Activated gamma-delta T cell treated with anti-CD3 and anti-CD28 coated beads, Interleukin-2, amount 50 U/mL, for 16 hours (primary cell): ENCODE measurements around the gene ADAM29.
"Not testable (repeated sequence)": the region's sequence is repeated elsewhere in the genome, so short reads cannot be mapped to it uniquely, and the experiment has no call there.

Experiments used
- DNase-seq: peaks from one replicate; pipeline ENCODE4 v3.0.0-alpha.2; 2020; ENCODE audit warnings: low read depth

Gene ADAM29

GRCh38 chr4:174948826-174949225 lies 30.7 kb downstream of the ADAM29 start:
- DNase-seq: no peak

- no peak for DNase-seq
Observed at GRCh38 chr4:174972911-174973310, 54.8 kb downstream of the ADAM29 start.

- DNase-seq: no peak
Observed at GRCh38 chr4:174973336-174973735, 55.2 kb downstream of the ADAM29 start.

GRCh38 chr4:174983128-174983750 lies 65.1 kb downstream of the ADAM29 start:
- DNase-seq: no peak

- not testable (repeated sequence) for DNase-seq
Observed at GRCh38 chr4:174983870-174984269, 65.7 kb downstream of the ADAM29 start.

GRCh38 chr4:174989791-174990190 lies 71.6 kb downstream of the ADAM29 start:
- DNase-seq: no peak

GRCh38 chr4:174993916-174994315 lies 75.8 kb downstream of the ADAM29 start:
- DNase-seq: no peak

- no peak for DNase-seq
Observed at GRCh38 chr4:174996079-174996478, 77.9 kb downstream of the ADAM29 start.

- no peak for DNase-seq
Observed at GRCh38 chr4:174999407-174999806, 81.2 kb downstream of the ADAM29 start.

- DNase-seq: no peak
Observed at GRCh38 chr4:175017751-175018150, 99.6 kb downstream of the ADAM29 start.

- DNase-seq: not testable (repeated sequence)
Observed at GRCh38 chr4:175019447-175019846, 101.3 kb downstream of the ADAM29 start.
